Adipocyte (in vitro differentiated cells): Measurements from ENCODE around the gene PNLDC1.
"Not testable (repeated sequence)": the region's sequence is repeated elsewhere in the genome, so short reads cannot be mapped to it uniquely, and the experiment has no call there.

Source experiments
- DNase-seq: peaks from one replicate; pipeline ENCODE4 v3.0.0-alpha.2; 2015; ENCODE audit warnings: low read depth
- H3K27me3 ChIP-seq: replicated peaks from 2 replicates; pipeline ENCODE4 v1.7.0; 2013; ENCODE audit warnings: mild to moderate bottlenecking, low read length, moderate library complexity; ENCODE audit not compliant: control insufficient read depth, insufficient read depth
- H3K36me3 ChIP-seq: 2 replicates; pipeline ENCODE4 v1.7.0; 2013; ENCODE audit warnings: low read length, mild to moderate bottlenecking, moderate library complexity; ENCODE audit not compliant: control insufficient read depth, insufficient read depth, severe bottlenecking
- H3K4me1 ChIP-seq: 2 replicates; pipeline ENCODE4 v1.7.0; 2013; ENCODE audit warnings: mild to moderate bottlenecking, low read length, moderate library complexity; ENCODE audit not compliant: control insufficient read depth, insufficient read depth
- H3K4me3 ChIP-seq: 2 replicates; pipeline ENCODE4 v1.7.0; 2013; ENCODE audit warnings: mild to moderate bottlenecking, low read length, moderate library complexity
- H3K9ac ChIP-seq: 2 replicates; pipeline ENCODE4 v1.7.0; 2013; ENCODE audit warnings: mild to moderate bottlenecking, low read length, moderate library complexity
- H3K9me3 ChIP-seq: 2 replicates; pipeline ENCODE4 v1.7.0; 2013; ENCODE audit warnings: mild to moderate bottlenecking, low read length, moderate library complexity; ENCODE audit not compliant: control insufficient read depth

Gene PNLDC1

DNA sequence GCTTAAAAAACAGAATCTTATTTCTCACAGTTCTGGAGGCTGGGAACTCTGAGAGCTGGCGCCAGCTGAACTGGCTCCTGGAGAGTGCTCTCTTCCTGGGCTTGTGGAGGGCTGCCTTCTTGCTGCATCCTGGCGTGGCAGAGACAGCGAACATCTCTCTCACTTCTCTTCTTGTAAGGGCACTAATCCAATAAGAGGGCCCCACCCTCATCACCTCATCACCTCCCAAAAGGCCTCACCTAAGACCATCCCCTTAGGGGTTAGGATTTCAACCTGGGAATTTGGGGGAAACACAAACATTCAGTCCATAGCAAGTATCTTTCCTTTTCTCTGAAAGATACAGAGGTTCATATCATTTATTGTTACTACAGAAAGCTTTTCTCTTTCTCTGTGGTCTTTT lies 23.9 kb downstream of the PNLDC1 start:
- H3K9ac ChIP-seq: no peak overlapping the region
- no peaks in the 10 kb centered on the region for H3K36me3 ChIP-seq
- no peaks in the 10 kb centered on the region for H3K9me3 ChIP-seq
- DNase-seq: no peak
- peaks cover 30% of the 10 kb centered on the region for H3K27me3 ChIP-seq
- H3K4me1 ChIP-seq: no peaks in the 10 kb centered on the region
- no peak overlapping the region for H3K4me3 ChIP-seq

DNA sequence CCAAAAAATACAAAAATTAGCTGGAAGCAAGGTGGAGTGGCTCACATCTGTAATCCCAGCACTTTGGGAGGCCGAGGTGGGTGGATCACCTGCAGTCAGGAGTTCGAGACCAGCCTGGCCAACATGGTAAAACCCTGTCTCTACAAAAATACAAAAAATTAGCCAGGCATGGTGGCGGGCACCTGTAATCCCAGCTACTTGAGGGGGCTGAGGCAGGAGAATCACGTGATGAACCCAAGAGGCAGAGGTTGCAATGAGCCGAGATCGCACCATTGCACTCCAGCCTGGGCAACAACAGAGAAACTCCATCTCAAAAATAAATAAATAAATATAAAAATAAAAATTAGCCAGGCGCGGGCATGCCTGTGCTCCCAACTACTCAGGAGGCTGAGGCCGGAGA lies 24.6 kb downstream of the PNLDC1 start:
- H3K4me3 ChIP-seq, H3K9ac ChIP-seq, H3K36me3 ChIP-seq, H3K4me1 ChIP-seq, H3K9me3 ChIP-seq, DNase-seq: not testable (repeated sequence)
- H3K27me3 ChIP-seq: peaks cover 25% of the 10 kb centered on the region

- H3K9me3 ChIP-seq: no peaks in the 10 kb centered on the region
- no peaks in the 10 kb centered on the region for H3K4me1 ChIP-seq
- H3K4me3 ChIP-seq: no peak overlapping the region
- no peak for DNase-seq
- H3K36me3 ChIP-seq: no peaks in the 10 kb centered on the region
- H3K9ac ChIP-seq: no peak overlapping the region
- peaks cover 20% of the 10 kb centered on the region for H3K27me3 ChIP-seq
Observed at GRCh38 chr6:159826004-159826403, 25.9 kb downstream of the PNLDC1 start.

GRCh38 chr6:159826968-159827647 lies 27.0 kb downstream of the PNLDC1 start:
- H3K4me3 ChIP-seq: no peak overlapping the region
- H3K4me1 ChIP-seq: no peaks in the 10 kb centered on the region
- peaks cover 18% of the 10 kb centered on the region for H3K27me3 ChIP-seq
- H3K9ac ChIP-seq: no peak overlapping the region
- DNase-seq: no peak
- H3K9me3 ChIP-seq: no peaks in the 10 kb centered on the region
- no peaks in the 10 kb centered on the region for H3K36me3 ChIP-seq

- Histone ChIP-seq H3K36me3 (no peaks in the 10 kb centered on the region), H3K27me3 (peaks cover 10% of the 10 kb centered on the region), H3K9ac (no peak overlapping the region), H3K9me3 (no peaks in the 10 kb centered on the region), H3K4me3 (no peak overlapping the region), H3K4me1 (peaks cover 2% of the 10 kb centered on the region)
- no peak for DNase-seq
Observed at GRCh38 chr6:159828074-159828473, 28.0 kb downstream of the PNLDC1 start.

DNA sequence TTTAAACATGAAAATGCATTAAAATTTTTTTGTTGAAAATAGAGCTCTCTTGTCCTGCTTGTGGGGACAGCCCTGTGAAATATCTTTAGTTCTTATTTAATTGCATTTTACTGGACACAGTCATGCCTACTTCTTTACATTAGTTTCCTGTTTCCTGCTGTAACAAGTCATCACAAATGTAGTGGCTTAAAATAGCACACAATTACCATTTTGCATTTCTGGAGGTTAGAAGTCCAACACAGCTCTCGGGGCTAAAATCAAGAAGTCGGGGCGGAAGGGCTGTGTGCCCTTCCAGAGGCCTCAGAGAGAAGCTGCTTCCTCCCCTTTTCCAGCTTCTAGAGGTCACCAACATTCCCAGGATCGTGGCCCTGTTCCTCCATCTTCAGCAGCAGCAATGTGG lies 29.4 kb downstream of the PNLDC1 start:
- H3K9ac ChIP-seq: no peak overlapping the region
- H3K4me3 ChIP-seq: no peak overlapping the region
- H3K27me3 ChIP-seq: peaks cover 4% of the 10 kb centered on the region
- no peaks in the 10 kb centered on the region for H3K36me3 ChIP-seq
- H3K9me3 ChIP-seq: no peaks in the 10 kb centered on the region
- DNase-seq: no peak
- H3K4me1 ChIP-seq: peaks cover 10% of the 10 kb centered on the region

DNA sequence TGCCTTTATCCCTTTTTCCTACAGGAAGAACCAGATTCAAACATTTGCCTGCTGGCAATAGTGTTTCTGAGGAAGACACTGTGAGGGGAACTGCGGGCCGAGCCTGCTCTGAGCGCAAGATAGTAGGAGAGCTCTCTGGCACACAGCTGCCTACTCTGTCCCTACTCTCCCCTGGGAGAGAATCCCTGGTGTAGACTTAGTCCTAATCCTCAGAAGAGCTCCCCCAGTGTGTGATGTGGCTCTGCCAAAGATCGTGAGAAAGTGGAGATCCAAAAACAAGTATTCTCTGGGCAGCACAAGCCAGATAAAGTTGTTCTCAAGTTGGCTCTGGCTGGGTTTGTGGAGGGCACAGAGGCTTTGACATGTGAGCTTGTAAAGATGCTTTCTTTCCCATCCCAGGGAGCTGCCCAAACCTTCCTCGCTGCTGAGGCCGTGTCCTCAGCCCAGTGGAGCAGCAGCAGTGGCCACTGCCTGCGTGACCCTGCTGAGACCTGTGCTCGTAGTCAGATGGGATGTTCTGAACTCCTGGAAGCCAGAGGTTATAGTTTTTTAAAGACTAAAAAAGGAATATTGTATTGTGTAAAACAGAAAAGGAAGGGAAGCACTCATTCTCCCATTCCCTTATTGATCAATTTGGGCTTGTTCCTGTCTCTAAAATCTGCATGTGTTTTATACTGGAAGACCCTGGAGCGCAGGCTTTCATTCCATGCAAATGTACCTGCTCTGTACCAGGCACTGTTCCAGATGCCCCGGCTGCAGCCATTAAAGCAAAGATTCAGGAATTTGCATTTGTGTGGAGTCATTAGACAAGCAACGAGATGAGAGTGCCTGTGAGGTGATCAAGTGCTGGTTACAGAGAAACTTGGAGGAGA lies 30.7 kb downstream of the PNLDC1 start:
- no peak overlapping the region for H3K4me3 ChIP-seq
- no peak overlapping the region for H3K9ac ChIP-seq
- no peaks in the 10 kb centered on the region for H3K36me3 ChIP-seq
- no peaks in the 10 kb centered on the region for H3K9me3 ChIP-seq
- H3K27me3 ChIP-seq: peaks cover 4% of the 10 kb centered on the region
- no peak for DNase-seq
- H3K4me1 ChIP-seq: peaks cover 16% of the 10 kb centered on the region

GRCh38 chr6:159831373-159831679 lies 31.2 kb downstream of the PNLDC1 start:
- H3K9me3 ChIP-seq: no peaks in the 10 kb centered on the region
- H3K4me3 ChIP-seq: no peak overlapping the region
- H3K4me1 ChIP-seq: peaks cover 17% of the 10 kb centered on the region
- no peaks in the 10 kb centered on the region for H3K36me3 ChIP-seq
- no peak for DNase-seq
- peaks cover 4% of the 10 kb centered on the region for H3K27me3 ChIP-seq
- H3K9ac ChIP-seq: no peak overlapping the region

- peaks cover 26% of the 10 kb centered on the region for H3K4me1 ChIP-seq
- H3K4me3 ChIP-seq: no peak overlapping the region
- no peaks in the 10 kb centered on the region for H3K9me3 ChIP-seq
- no peak for DNase-seq
- no peaks in the 10 kb centered on the region for H3K36me3 ChIP-seq
- no peak overlapping the region for H3K9ac ChIP-seq
- H3K27me3 ChIP-seq: peaks cover 4% of the 10 kb centered on the region
Observed at GRCh38 chr6:159832946-159833345, 32.9 kb downstream of the PNLDC1 start.

DNA sequence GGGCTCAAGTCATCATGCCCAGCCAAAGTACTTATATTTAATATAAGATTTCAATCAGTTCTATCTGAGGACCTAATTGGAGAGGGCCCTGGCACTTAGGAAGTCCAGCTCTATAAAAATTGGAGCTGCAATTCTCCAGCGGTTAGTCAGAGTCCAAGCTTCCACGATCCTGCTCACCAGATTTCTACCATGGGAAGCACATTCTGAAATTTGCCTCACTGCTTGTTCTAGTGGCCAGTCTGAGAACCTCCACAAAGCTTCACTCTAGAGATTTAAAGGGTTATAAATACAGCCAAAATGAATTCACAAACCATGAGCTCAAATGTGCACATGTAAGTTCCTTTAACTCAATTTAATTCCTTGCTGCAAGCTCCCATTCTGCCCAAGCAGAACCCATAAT lies 33.5 kb downstream of the PNLDC1 start:
- H3K4me1 ChIP-seq: peaks cover 26% of the 10 kb centered on the region
- H3K9ac ChIP-seq: peak overlapping the region; percentile 1
- no peak overlapping the region for H3K4me3 ChIP-seq
- H3K9me3 ChIP-seq: no peaks in the 10 kb centered on the region
- peak; percentile 9 for DNase-seq
- no peaks in the 10 kb centered on the region for H3K36me3 ChIP-seq
- peaks cover 4% of the 10 kb centered on the region for H3K27me3 ChIP-seq

DNA sequence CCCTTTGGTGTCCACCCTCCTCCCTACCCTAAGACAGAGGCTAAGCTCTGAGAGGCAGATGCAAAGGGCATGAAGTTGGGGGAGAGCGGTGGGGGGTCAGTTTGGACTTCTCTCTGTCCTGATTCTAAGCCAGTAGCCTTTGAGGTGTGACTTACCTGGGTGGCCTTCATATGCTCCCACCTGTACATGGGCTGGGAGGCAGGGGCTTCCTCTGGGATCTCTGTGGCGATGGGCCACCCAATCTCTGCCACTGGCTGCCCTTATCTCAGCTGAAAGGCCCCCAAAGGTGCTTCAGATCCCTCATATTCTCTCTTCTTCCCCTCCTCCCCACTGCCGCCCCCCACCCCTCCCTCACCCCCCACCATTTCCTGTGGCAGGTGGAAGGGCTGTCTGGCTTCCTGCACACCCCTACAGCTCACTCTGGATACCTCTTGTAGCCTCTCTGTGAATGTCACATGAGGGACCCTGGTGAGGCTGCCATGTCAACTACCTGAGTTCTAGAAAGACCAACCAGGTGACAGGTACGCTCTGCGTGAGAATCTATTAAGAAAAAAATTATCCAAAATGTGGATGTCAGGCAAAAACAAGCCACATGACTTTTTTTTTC lies 34.0 kb downstream of the PNLDC1 start:
- Histone ChIP-seq H3K4me3 (no peak overlapping the region), H3K36me3 (no peaks in the 10 kb centered on the region), H3K27me3 (peaks cover 4% of the 10 kb centered on the region), H3K9ac (peak overlapping the region; percentile 1), H3K9me3 (no peaks in the 10 kb centered on the region), H3K4me1 (peaks cover 26% of the 10 kb centered on the region)
- no peak for DNase-seq
